Aorta (tissue), 5 donors: ENCODE data around the gene LRCH4. TPM values are rescaled to one million over a fixed set of nuclear protein-coding genes. Genes with fewer than 3 reads are reported as not detected.

Experiments
- ATAC-seq: fragments of 200-7000 bp; cut with Tn5 transposase; one replicate; pipeline ENCODE4 v1.9.1; 2022; ENCODE audit warnings: moderate library complexity; ENCODE audit not compliant: low FRiP score
- DNase-seq, 2 donors: peaks; one replicate each; pipeline ENCODE4 v3.0.0-alpha.2; 2020
- H3K27ac ChIP-seq, 2 donors: one replicate each; pipeline ENCODE4 v1.5.1; 2013; ENCODE audit warnings: low read length in 2 of 2, mild to moderate bottlenecking in 2 of 2, moderate library complexity in 2 of 2, control low read depth in 1 of 2, inconsistent platforms in 1 of 2, low read depth in 1 of 2
- H3K27me3 ChIP-seq, 2 donors: one replicate each; pipeline ENCODE4 v1.6.1; 2013; ENCODE audit warnings: control low read depth in 1 of 2, low read length in 1 of 2, mild to moderate bottlenecking in 1 of 2, moderate library complexity in 1 of 2; ENCODE audit not compliant: insufficient read depth in 2 of 2, control insufficient read depth in 1 of 2
- H3K36me3 ChIP-seq, 2 donors: one replicate each; pipeline ENCODE4 v1.6.1; 2013; ENCODE audit warnings: control low read depth in 1 of 2, low read length in 1 of 2, mild to moderate bottlenecking in 1 of 2; ENCODE audit not compliant: insufficient read depth in 2 of 2, control insufficient read depth in 1 of 2
- H3K4me1 ChIP-seq, 2 donors: one replicate each; pipeline ENCODE4 v1.6.1; 2013; ENCODE audit warnings: low read length in 2 of 2, control low read depth in 1 of 2, mild to moderate bottlenecking in 1 of 2, moderate library complexity in 1 of 2; ENCODE audit not compliant: insufficient read depth in 2 of 2, control insufficient read depth in 1 of 2
- H3K4me3 ChIP-seq, 2 donors: one replicate each; pipeline ENCODE4 v1.5.1; 2013; ENCODE audit warnings: low read length in 2 of 2, control low read depth in 1 of 2, mild to moderate bottlenecking in 1 of 2
- H3K9me3 ChIP-seq: one replicate; pipeline ENCODE4 v1.6.1; 2013; ENCODE audit warnings: mild to moderate bottlenecking, low read length; ENCODE audit not compliant: control insufficient read depth
- WGBS, 2 donors: extraction: QIAGEN DNeasy Blood & Tissue Kit; methylation state at CpG; one replicate each; pipeline ENCODE4 v1.1.7; 2013; 5-methylcytosine and 5-hydroxymethylcytosine counted together
- intact Hi-C, 2 donors: fragments of 100-400 bp; cut with DNase I; formaldehyde crosslinking; loops; one replicate each; pipeline versions ENCODE4 v1.14.2 to v1.15.0; 2022
- polyA plus RNA-seq, 2 donors: library from polyadenylated mRNA; stranded (reverse); fragments of 200-250 nt; gene quantifications; one replicate each; pipeline ENCODE4 v1.2.3, GENCODE V29; 2013
- total RNA-seq, 2 donors: library from RNA; stranded (reverse); fragmentation: NEBNext Ultra II Directional; extraction: Animal tissue kit (Norgen Biotek cat#: 25700); gene quantifications; one replicate each; pipeline ENCODE4 v1.2.1, GENCODE V29; 2021
- donor health status: healthy with polysubstance abuse.
- donor health status: Bipolar disorder and iron deficiency.
- donor health status: DM: no; HTN: no; CAD: no.
- donor health status: DM: no; HTN: no; CAD: no.
- donor health status: DM: yes; HTN: yes; CAD: no.

Gene LRCH4
- total and polyA plus RNA-seq, 4 donors = 26.3 to 68.2 (median 47.6) TPM

DNA sequence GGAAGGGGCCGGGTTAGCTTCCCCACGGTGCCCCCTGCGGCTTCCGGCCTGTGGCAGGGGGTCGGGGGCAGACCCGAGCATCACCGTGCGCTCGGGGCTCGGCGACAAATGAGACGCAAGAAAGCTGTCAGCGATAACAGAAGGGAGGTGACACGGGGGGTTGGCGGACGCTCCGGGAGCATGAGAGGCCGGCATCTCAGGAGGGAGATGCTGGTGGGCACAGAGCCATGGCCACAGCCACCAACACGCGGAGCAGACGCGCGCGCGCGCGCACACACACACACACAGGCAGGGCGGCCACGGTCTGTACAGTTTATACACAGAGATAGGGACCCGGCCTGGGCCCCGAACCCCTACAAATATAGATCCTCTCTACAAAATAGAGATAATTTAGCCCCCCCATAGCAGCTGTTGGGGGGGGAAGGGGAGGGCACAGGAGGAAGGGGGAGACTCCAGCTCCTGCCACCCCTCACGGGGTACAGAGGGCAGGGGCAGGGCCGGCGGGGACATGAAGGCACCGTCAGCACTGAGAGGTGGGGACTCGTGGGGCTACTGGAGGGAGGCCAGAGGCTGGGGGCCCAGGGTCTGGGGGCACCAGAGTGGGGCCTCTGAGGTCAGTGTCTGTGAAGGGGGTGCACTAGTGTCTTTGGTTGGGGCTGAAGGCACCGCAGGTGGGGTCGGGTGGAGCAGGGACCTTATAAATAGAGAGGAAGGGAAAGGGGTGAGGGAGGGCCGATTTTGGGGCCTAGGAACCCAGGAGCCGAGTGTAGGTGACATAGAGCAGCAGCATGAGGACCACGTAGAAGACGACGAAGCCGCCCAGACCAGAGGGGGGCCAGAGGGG, 11.3 kb downstream of the LRCH4 start:
- Histone ChIP-seq H3K27ac (no peak overlapping the region), H3K36me3 (peaks cover 0 to 8% of the 10 kb centered on the region in 2 donors), H3K9me3 (no peaks in the 10 kb centered on the region), H3K4me3 (no peak overlapping the region), H3K27me3 (no peaks in the 10 kb centered on the region), H3K4me1 (no peaks in the 10 kb centered on the region)
- WGBS, 2 donors = 92 to 93% methylated on average over 43 to 44 of the region's 44 CpGs
- peak in 1 of 2 donors; percentile 44 for DNase-seq
- no peak for ATAC-seq
- intact Hi-C loops = no loop called here

DNA sequence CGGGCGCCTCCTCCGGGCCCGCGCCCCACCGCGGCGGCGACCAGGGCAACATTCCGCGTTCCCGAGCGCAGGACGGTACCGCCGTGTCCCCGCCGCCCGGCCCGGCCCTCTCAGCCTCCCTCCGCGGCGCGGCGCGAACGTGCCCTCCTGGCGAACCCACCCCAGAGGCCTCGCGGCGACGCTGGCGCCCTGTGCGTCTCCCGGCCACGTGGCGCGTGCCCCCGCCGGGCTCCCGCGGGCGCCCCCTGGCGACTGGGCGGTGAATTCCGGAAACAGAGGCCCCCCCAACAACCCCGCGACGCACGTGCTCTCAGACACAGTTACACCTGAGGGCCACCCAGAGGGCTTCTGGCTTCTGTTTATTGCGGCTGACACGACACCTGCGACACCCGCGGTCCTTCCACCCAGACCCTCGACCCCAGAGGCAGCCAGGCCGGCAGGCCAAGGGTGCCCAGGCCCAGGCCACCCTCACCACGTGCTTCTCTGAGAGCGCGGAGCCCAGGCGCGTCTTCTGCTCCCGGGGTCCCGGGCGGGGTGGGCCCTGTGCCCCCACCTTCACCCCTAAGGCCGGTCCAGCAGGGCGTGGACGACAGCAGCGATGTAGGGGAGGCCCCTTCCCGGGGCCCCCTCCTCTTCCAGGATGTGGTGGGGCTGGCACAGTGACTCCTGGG, 12.1 kb downstream of the LRCH4 start, which contains the start of gene SAP25:
TSS of gene SAP25 (minus strand) at position 210 of the 671 bp plus-strand sequence. CDS start at position 52, 158 bp downstream.
- Histone ChIP-seq H3K27ac (no peak within 1 kb of the TSS), H3K4me3 (no peak within 1 kb of the TSS), H3K4me1 (no peaks in the 10 kb centered on the region), H3K36me3 (peaks cover 0 to 8% of the 10 kb centered on the region in 2 donors), H3K9me3 (no peaks in the 10 kb centered on the region), H3K27me3 (no peaks in the 10 kb centered on the region)
- no peak for ATAC-seq
- 88 to 90% methylated on average over 70 of the region's 70 CpGs for WGBS, 2 donors
- intact Hi-C loops = no loop called here
- DNase-seq = no peak

DNA sequence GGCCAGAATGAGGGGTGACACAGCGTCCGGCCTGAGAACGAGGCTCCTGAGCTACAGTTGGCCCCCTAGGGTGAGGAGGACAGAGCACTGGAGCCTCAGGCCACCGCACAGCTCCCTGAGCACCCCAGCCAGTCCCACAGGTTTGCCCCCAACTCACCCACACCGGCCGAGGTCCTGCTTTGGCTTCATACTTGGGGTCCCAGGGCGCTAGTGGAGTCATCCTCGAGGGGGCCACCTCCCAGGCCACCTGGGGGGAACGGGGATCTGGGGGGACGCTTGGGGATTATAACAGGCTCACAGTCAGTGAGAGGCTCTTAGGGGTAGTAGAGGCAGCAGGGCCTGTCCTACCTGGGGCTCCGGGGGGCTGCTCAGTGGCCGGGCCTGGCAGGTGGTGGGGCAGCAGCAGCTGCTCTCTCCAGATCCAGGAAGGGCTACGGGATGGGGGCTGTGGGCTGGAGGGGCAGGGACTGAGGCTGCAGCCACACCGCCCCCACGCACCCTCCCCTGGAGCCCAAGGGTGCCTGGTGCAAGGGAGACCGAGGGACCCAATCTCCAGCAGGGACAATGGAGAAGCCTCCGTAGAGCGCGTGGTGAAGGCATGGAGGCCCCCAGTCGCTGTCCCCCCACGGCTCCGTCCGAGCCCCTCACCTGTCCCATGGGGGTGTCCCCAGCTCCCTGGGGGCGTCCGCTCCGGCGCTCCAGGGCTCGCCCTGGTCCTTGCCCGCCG, 12.8 kb downstream of the LRCH4 start:
- H3K4me3 ChIP-seq = no peak overlapping the region
- no peaks in the 10 kb centered on the region for H3K27me3 ChIP-seq
- no peak overlapping the region for H3K27ac ChIP-seq
- ATAC-seq (no peak), DNase-seq (peak in 1 of 2 donors; percentile 45)
- intact Hi-C loops = no loop called here
- no peaks in the 10 kb centered on the region for H3K4me1 ChIP-seq
- WGBS, 2 donors = 94 to 95% methylated on average over 28 to 30 of the region's 30 CpGs
- H3K9me3 ChIP-seq = no peaks in the 10 kb centered on the region
- peaks cover 0 to 5% of the 10 kb centered on the region in 2 donors for H3K36me3 ChIP-seq

DNA sequence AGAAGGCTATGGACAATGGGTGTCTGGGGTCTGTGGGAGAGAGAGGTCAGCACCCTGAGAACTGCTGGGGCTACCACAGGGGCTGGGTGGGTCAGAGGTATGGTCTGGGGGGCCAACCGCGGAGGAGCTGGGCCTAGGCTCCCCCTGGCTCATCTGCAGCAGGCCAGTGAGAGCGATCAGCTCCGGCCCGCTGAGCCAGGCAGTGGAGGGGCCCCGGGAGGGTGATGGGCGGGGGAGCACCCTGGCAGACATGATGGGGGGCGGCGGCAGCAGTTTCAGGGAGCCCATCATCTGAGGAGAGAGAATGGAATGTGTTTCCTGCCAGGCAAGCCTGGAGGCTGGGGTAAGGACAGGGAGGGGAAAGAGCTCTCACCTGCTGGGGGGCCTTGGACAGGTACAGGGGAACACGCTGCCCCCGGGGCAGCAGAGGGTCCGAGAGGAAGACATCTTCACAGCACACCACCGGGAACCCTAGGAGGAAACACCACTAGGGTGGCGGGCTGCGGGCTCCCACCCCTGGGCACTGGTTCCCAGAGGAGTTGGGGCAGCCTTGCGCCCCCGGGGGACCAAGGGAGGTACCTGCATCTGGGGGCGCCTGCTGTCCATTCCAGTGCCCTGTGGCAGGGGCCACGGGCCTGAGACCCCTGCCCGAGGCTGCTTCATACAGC, 13.5 kb downstream of the LRCH4 start:
- 86 to 88% methylated on average over 17 to 20 of the region's 20 CpGs for WGBS, 2 donors
- Histone ChIP-seq H3K27me3 (no peaks in the 10 kb centered on the region), H3K27ac (no peak overlapping the region), H3K9me3 (no peaks in the 10 kb centered on the region), H3K4me3 (no peak overlapping the region), H3K36me3 (peaks cover 0 to 2% of the 10 kb centered on the region in 2 donors), H3K4me1 (no peaks in the 10 kb centered on the region)
- DNase-seq (no peak), ATAC-seq (no peak)
- intact Hi-C loops = no loop called here

DNA sequence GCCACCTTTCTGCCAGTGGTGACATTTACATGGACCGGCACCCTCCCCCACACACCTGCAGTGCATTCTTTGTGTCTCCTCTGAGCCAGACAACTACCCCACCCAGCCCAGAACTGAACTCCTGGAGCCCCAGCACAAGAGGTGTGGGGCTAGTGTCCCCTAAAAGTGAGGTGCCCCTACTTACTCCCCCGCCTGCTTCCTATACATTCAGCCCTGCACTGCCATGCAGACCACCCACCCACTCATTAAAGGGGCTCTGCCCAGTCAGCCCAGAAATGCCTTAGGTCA, 14.2 kb downstream of the LRCH4 start:
- no peaks in the 10 kb centered on the region for H3K9me3 ChIP-seq
- intact Hi-C loops = no loop called here
- no peak for DNase-seq
- H3K4me1 ChIP-seq = no peaks in the 10 kb centered on the region
- H3K36me3 ChIP-seq = peaks cover 0 to 2% of the 10 kb centered on the region in 2 donors
- no peaks in the 10 kb centered on the region for H3K27me3 ChIP-seq
- WGBS, 2 donors = 91 to 99% methylated on average over 2 of the region's 2 CpGs
- ATAC-seq = no peak
- H3K4me3 ChIP-seq = no peak overlapping the region
- H3K27ac ChIP-seq = no peak overlapping the region

DNA sequence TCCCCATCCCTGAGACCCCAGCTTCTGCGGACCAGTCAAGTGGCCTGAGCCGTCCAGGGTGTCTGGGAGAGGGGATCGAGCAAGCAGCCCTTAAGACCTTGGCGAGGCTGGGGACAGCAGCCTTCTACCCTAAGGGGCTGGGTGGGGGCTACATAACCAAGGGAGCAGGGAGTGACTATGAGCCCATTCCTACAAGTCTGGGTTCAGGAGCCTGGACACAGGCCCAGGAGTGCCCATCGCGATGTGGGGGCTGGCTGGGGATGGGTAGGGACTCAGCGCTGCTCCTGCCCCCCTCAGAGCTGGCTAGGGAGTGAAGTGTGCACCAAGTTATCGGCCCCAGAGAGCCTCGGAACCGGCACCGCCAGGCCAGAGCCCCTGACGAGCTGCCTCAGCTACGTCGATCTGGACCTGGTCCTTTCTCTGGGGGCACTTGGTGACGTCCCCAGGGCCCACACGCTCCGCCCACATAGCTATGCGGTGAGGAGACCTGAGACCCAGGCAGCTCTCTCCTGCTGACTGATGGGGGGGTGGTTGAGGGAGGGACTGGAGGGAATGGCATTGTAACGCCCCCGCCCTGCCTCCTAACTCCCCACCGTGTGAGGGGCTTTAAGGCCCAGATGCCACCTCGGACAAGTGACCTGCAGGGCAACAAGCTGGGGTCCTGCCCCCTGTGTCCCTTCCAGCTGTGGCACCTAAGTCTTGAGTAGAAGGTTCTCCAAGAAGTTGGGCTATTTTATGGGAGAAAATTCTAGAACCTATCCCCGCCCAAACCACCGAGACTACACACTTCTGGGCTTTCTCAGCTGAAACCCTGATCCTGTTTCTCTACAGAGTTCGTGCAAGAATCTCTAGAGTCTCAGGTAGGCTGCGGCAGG, 14.7 kb downstream of the LRCH4 start:
- WGBS, 2 donors = 70 to 71% methylated on average over 26 of the region's 26 CpGs
- Histone ChIP-seq H3K4me3 (no peak overlapping the region), H3K27ac (no peak overlapping the region), H3K36me3 (no peaks in the 10 kb centered on the region), H3K9me3 (no peaks in the 10 kb centered on the region), H3K4me1 (no peaks in the 10 kb centered on the region), H3K27me3 (no peaks in the 10 kb centered on the region)
- ATAC-seq = no peak
- intact Hi-C loops = no loop called here
- DNase-seq = peak in 1 of 2 donors; percentile 45

DNA sequence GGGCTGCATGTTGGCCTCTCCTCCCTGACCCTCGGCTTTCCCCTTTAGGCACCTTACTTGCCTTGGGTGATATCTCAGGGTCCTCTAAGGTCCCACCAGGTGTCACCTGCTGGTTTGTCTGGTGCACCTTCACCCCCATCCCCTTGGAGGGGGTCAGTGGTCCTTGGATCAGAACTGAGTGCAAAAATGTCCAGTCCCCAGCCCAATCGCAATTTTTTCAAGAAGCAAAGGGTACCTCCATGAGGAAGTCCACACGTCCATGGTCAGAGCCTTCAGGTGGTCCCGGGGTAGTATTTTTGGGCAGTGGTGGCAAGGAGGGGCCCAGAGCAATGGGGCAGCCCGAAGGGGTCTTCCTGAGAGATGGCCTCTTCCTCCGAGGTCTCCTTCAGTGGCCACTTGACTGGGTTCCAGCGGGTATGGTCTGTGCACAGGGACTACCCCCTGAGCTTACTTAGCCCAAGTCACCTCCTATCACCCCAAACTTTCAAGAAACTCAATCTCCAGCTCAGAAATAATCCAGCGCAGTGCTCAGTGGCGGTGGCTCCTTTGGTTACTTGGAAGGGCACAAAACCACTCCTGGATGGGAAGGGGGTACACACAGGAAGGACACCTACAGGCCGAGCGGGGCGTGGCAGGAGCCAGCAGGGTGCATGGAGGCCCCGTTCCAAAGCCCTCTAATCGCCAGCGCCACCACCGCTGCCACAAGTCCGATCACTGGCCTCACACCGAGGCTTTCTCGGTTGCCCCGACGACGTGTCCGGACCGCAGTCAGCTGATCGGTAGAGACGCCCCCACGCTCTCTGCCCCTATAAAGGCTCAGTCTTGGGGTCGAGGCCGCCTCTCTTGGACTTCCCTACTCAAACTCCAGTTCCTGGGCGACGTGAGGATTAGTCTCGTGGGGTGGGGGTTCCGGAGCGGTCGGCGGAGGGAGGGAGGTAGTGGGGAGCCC, 16.8 kb downstream of the LRCH4 start:
- ATAC-seq = peak; percentile 43
- no peak overlapping the region for H3K4me3 ChIP-seq
- H3K9me3 ChIP-seq = no peaks in the 10 kb centered on the region
- H3K27ac ChIP-seq = no peak overlapping the region
- H3K4me1 ChIP-seq = no peaks in the 10 kb centered on the region
- H3K27me3 ChIP-seq = no peaks in the 10 kb centered on the region
- intact Hi-C loops = no loop called here
- peak; percentile 71 to 86 for DNase-seq
- WGBS, 2 donors = 23 to 25% methylated on average over 36 of the region's 36 CpGs
- no peaks in the 10 kb centered on the region for H3K36me3 ChIP-seq
